PC-9 (cell line): Measurements from ENCODE around the gene AHNAK.

Experiments
- EZH2 ChIP-seq: fragments of 200-600 bp; sonication (generic); IDR thresholded peaks from 2 replicates; pipeline ENCODE4 v1.8.0; 2017; ENCODE audit warnings: antibody characterized with exemption, low read depth
- TF ChIP-seq, protein P1 (sequence below): fragments of 200-600 bp; sonication (generic); conservative IDR thresholded peaks from 2 replicates; pipeline ENCODE4 v1.6.1; 2017; ENCODE audit warnings: mixed run types, antibody characterized with exemption, mild to moderate bottlenecking, moderate library complexity

DNA sequence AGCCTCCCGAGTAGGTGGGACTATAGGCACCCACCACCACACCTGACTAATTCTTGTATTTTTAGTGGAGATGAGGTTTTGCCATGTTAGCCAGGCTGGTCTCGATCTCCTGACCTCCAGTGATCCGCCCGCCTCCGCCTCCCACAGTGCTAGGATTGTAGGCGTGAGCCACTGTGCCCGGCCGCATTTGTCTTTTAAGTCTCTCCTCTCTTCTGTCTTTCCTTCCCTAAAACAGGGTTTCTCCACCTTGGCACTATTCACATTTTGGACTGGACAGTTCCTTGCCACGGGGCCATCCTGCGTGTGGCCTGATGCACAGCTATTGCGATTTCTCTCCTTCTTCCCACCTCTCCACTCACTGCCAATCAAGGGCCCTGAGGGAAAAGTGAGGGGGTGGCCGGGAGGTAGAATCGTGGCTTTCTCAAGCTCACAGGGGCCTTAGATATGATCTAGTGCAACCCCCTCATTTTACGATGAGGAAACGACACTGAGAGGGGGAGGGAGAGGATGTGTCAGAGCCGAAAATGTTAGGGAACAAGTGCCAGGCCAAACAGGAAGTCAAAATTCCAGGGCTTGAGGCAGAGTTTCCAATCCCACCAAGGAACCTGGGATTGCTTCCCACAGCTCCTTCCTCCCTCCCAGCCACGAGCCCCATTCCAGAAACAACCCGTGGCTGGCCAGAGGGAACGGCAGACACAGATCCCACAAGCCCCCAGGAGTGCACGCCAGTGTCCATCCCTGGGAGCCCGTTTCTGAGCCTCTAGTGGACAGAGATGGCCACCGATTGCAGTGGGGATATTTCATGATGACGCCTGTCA, 106.6 kb downstream of the AHNAK start:
- TF ChIP-seq, protein P1, sequence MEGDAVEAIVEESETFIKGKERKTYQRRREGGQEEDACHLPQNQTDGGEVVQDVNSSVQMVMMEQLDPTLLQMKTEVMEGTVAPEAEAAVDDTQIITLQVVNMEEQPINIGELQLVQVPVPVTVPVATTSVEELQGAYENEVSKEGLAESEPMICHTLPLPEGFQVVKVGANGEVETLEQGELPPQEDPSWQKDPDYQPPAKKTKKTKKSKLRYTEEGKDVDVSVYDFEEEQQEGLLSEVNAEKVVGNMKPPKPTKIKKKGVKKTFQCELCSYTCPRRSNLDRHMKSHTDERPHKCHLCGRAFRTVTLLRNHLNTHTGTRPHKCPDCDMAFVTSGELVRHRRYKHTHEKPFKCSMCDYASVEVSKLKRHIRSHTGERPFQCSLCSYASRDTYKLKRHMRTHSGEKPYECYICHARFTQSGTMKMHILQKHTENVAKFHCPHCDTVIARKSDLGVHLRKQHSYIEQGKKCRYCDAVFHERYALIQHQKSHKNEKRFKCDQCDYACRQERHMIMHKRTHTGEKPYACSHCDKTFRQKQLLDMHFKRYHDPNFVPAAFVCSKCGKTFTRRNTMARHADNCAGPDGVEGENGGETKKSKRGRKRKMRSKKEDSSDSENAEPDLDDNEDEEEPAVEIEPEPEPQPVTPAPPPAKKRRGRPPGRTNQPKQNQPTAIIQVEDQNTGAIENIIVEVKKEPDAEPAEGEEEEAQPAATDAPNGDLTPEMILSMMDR, result no peak
- no peak for TF ChIP-seq EZH2
